Activated naive CD8-positive, alpha-beta T cell (primary cell): ENCODE data around the gene BCORL1.
A peak's percentile ranks its signal among the peaks of the same experiment; 100 is the strongest.

Source experiments
- H3K27ac Mint-ChIP-seq: one replicate; pipeline ENCODE4 v1.8.0; 2021; ENCODE audit warnings: mixed read lengths
- H3K27me3 Mint-ChIP-seq: one replicate; pipeline ENCODE4 v1.8.0; 2021; ENCODE audit warnings: mixed read lengths
- H3K36me3 Mint-ChIP-seq: one replicate; pipeline ENCODE4 v1.8.0; 2021; ENCODE audit warnings: mixed read lengths
- H3K4me1 Mint-ChIP-seq: one replicate; pipeline ENCODE4 v1.8.0; 2021; ENCODE audit warnings: low read depth, mixed read lengths
- H3K4me3 Mint-ChIP-seq: one replicate; pipeline ENCODE4 v1.8.0; 2021; ENCODE audit warnings: mild to moderate bottlenecking, mixed read lengths
- H3K9me3 Mint-ChIP-seq: one replicate; pipeline ENCODE4 v1.8.0; 2021; ENCODE audit warnings: low read depth, mixed read lengths

The BCORL1 gene

GRCh38 chrX:129981752-129982299, 609 bp upstream of the BCORL1 start:
- Mint-ChIP-seq H3K27ac (no peak overlapping the region), H3K36me3 (no peaks in the 10 kb centered on the region), H3K4me3 (peak overlapping the region; percentile 83), H3K27me3 (no peaks in the 10 kb centered on the region), H3K9me3 (no peaks in the 10 kb centered on the region), H3K4me1 (peaks cover 18% of the 10 kb centered on the region)

GRCh38 chrX:129983575-129984110, 1.2 kb downstream of the BCORL1 start:
- no peak overlapping the region for H3K4me3 Mint-ChIP-seq
- no peaks in the 10 kb centered on the region for H3K36me3 Mint-ChIP-seq
- no peaks in the 10 kb centered on the region for H3K9me3 Mint-ChIP-seq
- no peak overlapping the region for H3K27ac Mint-ChIP-seq
- H3K4me1 Mint-ChIP-seq, result peaks cover 24% of the 10 kb centered on the region
- H3K27me3 Mint-ChIP-seq, result no peaks in the 10 kb centered on the region

- H3K9me3 Mint-ChIP-seq, result no peaks in the 10 kb centered on the region
- no peaks in the 10 kb centered on the region for H3K27me3 Mint-ChIP-seq
- no peak overlapping the region for H3K27ac Mint-ChIP-seq
- peak overlapping the region; percentile 84 for H3K4me3 Mint-ChIP-seq
- H3K4me1 Mint-ChIP-seq, result peaks cover 19% of the 10 kb centered on the region
- H3K36me3 Mint-ChIP-seq, result no peaks in the 10 kb centered on the region
These were observed 1.9 kb downstream of the BCORL1 start for GRCh38 chrX:129984111-129984958.

DNA sequence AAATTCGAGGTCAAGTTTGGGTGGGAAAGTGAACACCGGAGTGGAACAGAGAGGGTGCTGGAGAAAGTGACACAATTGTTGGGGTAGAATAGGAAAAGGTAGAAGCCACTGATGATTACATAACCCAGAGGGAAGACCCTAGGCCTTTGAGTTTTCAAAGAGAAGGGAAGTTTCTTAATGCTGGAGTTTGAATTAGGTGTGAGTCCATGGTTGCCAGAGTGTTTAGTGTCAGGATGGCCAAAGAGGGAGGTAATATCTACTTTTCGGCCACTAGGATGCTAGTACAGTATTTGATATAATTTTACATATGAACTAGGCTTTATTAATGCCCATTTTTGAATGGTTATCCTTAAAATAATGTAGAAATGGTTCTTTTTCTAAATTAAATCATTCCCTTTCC, 5.4 kb downstream of the BCORL1 start:
- peak overlapping the region; percentile 72 for H3K27ac Mint-ChIP-seq
- H3K4me1 Mint-ChIP-seq, result peaks cover 19% of the 10 kb centered on the region
- H3K27me3 Mint-ChIP-seq, result no peaks in the 10 kb centered on the region
- no peaks in the 10 kb centered on the region for H3K36me3 Mint-ChIP-seq
- H3K9me3 Mint-ChIP-seq, result no peaks in the 10 kb centered on the region
- no peak overlapping the region for H3K4me3 Mint-ChIP-seq

DNA sequence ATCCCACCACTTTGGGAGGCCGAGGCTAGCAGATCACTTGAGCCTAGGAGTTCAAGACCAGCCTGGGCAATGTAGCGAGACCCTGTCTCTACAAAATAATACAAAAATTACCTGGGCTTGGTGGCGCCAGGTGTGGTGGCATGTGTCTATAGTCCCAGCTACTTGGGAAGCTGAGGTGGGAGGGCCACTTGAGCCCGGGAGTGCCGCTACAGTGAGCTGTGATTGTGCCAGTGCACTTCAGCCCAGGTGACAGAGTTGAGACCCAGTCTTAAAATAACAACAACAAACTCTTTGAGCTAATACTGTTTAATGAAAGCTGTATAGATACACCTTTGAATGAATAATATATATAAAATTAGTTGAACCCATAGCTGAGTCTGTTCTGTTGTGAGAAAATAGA, 9.7 kb downstream of the BCORL1 start:
- H3K4me1 Mint-ChIP-seq, result peaks cover 7% of the 10 kb centered on the region
- H3K36me3 Mint-ChIP-seq, result no peaks in the 10 kb centered on the region
- H3K9me3 Mint-ChIP-seq, result no peaks in the 10 kb centered on the region
- no peaks in the 10 kb centered on the region for H3K27me3 Mint-ChIP-seq
- H3K27ac Mint-ChIP-seq, result no peak overlapping the region
- no peak overlapping the region for H3K4me3 Mint-ChIP-seq

- Mint-ChIP-seq H3K36me3 (no peaks in the 10 kb centered on the region), H3K27ac (no peak overlapping the region), H3K4me1 (no peaks in the 10 kb centered on the region), H3K27me3 (no peaks in the 10 kb centered on the region), H3K9me3 (no peaks in the 10 kb centered on the region), H3K4me3 (no peak overlapping the region)
These were observed 13.7 kb downstream of the BCORL1 start for GRCh38 chrX:129996120-129996519.

DNA sequence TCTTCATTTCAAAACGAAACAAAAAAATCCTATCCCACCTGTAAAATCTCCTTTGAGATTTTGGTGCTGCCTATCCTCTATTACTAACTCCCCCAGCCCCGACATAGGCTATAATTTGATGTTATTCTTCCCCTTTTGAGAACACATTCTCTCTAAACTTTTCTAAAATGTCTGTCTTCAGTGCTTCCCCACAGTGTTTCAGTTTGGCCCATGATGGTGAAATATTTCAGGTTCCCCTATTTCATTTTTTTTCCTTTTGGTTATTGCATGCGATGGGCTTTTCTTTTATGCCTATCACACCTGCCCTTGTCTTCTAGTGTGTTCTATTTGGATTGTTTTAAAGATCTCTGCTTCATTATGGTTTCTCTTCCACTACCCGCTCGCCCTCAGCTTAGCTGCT, 14.7 kb downstream of the BCORL1 start:
- H3K4me1 Mint-ChIP-seq, result peaks cover 2% of the 10 kb centered on the region
- no peaks in the 10 kb centered on the region for H3K9me3 Mint-ChIP-seq
- H3K4me3 Mint-ChIP-seq, result no peak overlapping the region
- H3K27ac Mint-ChIP-seq, result no peak overlapping the region
- H3K27me3 Mint-ChIP-seq, result no peaks in the 10 kb centered on the region
- H3K36me3 Mint-ChIP-seq, result no peaks in the 10 kb centered on the region

DNA sequence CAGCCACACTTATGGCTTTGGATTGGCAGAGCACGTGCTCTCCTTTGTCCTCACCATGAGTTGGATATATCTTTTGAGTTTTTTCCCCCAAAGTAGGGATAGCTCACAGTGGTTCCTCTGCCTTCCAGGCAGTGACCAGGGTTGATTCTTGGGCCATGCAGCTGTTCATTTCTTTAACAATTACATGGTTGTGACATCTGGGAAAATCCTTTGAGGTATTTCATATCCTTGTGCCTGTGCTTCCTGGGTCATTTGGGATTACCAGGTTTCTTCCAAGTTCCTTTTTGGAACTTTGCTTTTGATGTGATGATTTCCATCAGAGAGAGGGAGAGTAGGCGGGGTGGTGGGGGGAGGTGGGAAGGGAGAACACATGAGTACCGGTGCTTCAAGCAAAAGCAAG, 15.6 kb downstream of the BCORL1 start:
- Mint-ChIP-seq H3K27ac (no peak overlapping the region), H3K9me3 (no peaks in the 10 kb centered on the region), H3K36me3 (no peaks in the 10 kb centered on the region), H3K27me3 (no peaks in the 10 kb centered on the region), H3K4me1 (peaks cover 2% of the 10 kb centered on the region), H3K4me3 (no peak overlapping the region)

DNA sequence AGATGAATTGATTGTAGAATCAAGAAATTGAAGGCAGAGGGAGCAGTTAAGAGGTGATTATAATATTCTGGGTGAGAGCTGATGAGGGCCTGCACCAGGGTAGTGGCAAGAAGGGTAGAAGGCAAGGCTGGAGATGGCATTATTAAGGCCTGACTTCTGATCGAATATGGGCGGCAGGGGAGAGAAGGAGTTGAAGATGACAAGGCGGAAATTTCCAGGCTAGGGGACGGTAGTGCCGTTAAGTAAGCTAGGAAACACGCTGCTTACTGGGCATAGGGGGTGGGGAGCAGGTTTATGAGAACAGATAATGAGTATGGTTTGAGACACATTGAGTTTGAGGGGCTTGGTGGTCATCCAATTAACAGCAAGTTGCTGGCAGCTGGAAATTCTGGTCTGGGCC, 19.5 kb downstream of the BCORL1 start:
- H3K4me3 Mint-ChIP-seq, result no peak overlapping the region
- H3K27ac Mint-ChIP-seq, result no peak overlapping the region

DNA sequence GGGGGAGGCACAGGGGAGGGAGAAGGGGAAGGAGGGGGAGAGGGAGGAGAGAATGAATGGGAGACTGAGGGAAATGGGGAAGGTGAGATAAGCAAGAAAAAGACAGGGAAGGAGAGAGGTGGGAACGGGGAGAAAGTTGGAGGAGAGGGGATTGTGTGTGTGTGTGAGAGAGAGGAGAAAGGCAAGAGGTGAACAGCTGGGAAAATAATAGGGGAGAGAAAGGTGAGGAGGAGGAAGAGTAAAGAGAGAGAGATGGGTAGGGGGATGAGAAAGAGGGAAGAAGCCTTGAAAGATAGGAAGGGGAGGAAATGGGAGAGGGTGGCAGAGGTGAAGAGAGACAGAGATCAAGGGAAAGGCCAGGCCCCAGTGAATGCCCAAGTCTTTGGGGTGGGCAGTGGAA, 20.1 kb downstream of the BCORL1 start:
- Mint-ChIP-seq H3K27ac (no peak overlapping the region), H3K4me3 (no peak overlapping the region), H3K9me3 (no peaks in the 10 kb centered on the region), H3K36me3 (peaks cover 2% of the 10 kb centered on the region), H3K27me3 (no peaks in the 10 kb centered on the region), H3K4me1 (peaks cover 2% of the 10 kb centered on the region)

More for the DNA sequence above, 19.5 kb downstream of the BCORL1 start:
- H3K36me3 Mint-ChIP-seq, result peaks cover 2% of the 10 kb centered on the region
- no peaks in the 10 kb centered on the region for H3K27me3 Mint-ChIP-seq
- peaks cover 2% of the 10 kb centered on the region for H3K4me1 Mint-ChIP-seq
- H3K9me3 Mint-ChIP-seq, result no peaks in the 10 kb centered on the region

DNA sequence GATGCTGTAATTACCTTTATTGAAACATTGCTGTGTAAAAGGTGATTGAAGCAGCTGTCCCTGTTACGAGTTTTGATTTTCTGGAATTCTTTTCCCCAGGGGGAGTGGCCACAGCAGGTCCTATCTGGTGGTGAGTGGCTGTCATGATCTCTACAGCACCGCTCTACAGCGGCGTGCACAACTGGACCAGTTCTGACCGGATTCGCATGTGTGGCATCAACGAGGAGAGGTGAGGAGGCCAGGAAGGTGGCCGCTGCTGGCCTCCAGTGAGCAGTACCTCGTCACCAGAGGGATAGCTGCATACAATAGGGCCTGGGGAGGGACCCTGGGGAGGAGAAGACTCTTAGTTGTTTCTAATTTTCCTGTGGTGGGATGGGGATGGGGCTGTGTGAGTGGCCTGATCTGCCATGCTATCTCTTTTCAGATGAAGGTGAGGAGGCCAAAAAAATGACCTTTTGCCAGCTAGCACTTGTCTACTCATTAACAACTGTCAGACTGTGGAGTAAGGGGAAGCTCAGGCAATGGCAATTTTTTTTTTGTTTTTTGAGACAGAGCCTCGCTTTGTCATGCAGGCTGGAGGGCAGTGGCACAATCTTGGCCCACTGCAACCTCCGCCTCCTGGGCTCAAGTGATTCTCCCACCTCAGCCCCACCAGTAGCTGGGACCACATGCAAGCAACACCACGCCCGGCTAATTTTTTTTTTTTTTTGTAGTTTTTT, 22.8 kb downstream of the BCORL1 start:
- H3K27ac Mint-ChIP-seq, result no peak overlapping the region
- peaks cover 2% of the 10 kb centered on the region for H3K36me3 Mint-ChIP-seq
- no peak overlapping the region for H3K4me3 Mint-ChIP-seq
- H3K27me3 Mint-ChIP-seq, result no peaks in the 10 kb centered on the region
- H3K4me1 Mint-ChIP-seq, result peaks cover 2% of the 10 kb centered on the region
- H3K9me3 Mint-ChIP-seq, result no peaks in the 10 kb centered on the region

DNA sequence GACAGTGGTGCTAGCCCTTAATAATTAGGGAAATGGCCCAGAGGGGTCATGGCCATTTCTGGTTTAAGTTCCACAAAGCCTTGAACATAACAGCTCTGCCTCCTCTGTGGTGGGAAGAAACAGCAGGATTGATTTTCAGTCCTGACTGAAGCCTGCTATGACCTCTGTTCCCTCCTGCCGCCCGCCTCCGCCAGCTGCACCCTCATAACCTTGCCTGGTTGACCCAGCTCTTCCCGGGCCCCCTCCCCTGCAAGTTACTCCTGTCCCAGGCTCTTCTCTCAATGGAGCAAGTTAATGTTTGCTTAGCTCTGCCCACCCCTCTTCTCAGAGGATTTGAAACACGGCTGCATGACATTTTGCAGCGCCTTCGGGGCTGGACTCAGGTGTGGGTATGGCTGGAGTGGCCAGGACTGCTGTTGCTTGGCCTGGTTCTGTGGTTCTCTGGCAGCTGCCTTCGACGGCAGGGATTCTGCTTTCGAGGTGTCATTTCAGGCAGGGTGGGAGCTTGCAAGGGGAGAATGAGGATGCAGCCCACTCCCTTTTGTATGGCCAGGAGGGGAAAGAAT, 27.3 kb downstream of the BCORL1 start:
- no peaks in the 10 kb centered on the region for H3K4me1 Mint-ChIP-seq
- no peak overlapping the region for H3K27ac Mint-ChIP-seq
- no peaks in the 10 kb centered on the region for H3K36me3 Mint-ChIP-seq

GRCh38 chrX:130012683-130013082, 30.2 kb downstream of the BCORL1 start:
- Mint-ChIP-seq H3K36me3 (no peaks in the 10 kb centered on the region), H3K4me1 (no peaks in the 10 kb centered on the region), H3K4me3 (no peak overlapping the region), H3K27me3 (no peaks in the 10 kb centered on the region), H3K27ac (no peak overlapping the region), H3K9me3 (no peaks in the 10 kb centered on the region)

More for the DNA sequence above, 27.3 kb downstream of the BCORL1 start:
- Mint-ChIP-seq H3K4me3 (no peak overlapping the region), H3K27me3 (no peaks in the 10 kb centered on the region), H3K9me3 (no peaks in the 10 kb centered on the region)

GRCh38 chrX:130013661-130014060, 31.2 kb downstream of the BCORL1 start:
- H3K27me3 Mint-ChIP-seq, result no peaks in the 10 kb centered on the region
- no peak overlapping the region for H3K27ac Mint-ChIP-seq
- no peaks in the 10 kb centered on the region for H3K9me3 Mint-ChIP-seq
- no peaks in the 10 kb centered on the region for H3K4me1 Mint-ChIP-seq
- H3K4me3 Mint-ChIP-seq, result no peak overlapping the region
- no peaks in the 10 kb centered on the region for H3K36me3 Mint-ChIP-seq

- Mint-ChIP-seq H3K36me3 (no peaks in the 10 kb centered on the region), H3K27ac (no peak overlapping the region), H3K4me3 (no peak overlapping the region), H3K4me1 (no peaks in the 10 kb centered on the region), H3K27me3 (no peaks in the 10 kb centered on the region), H3K9me3 (no peaks in the 10 kb centered on the region)
These were observed 31.9 kb downstream of the BCORL1 start for GRCh38 chrX:130014356-130014755.
